Osteocyte (in vitro differentiated cells): ENCODE measurements around the gene DYNLRB2. TPM values are rescaled to one million over a fixed set of nuclear protein-coding genes. Genes with fewer than 3 reads are reported as not detected.

Experiments
- DNase-seq: peaks from one replicate; pipeline ENCODE4 v3.0.0; 2021; ENCODE audit warnings: mixed read lengths; ENCODE audit not compliant: unreplicated experiment; ENCODE audit errors: extremely low spot score
- H3K27ac Mint-ChIP-seq: one replicate; pipeline ENCODE4 v1.8.0; 2021; ENCODE audit warnings: mild to moderate bottlenecking, mixed read lengths; ENCODE audit not compliant: unreplicated experiment
- H3K27me3 Mint-ChIP-seq: one replicate; pipeline ENCODE4 v1.8.0; 2021; ENCODE audit warnings: mixed read lengths; ENCODE audit not compliant: unreplicated experiment
- H3K36me3 Mint-ChIP-seq: one replicate; pipeline ENCODE4 v1.8.0; 2021; ENCODE audit warnings: mixed read lengths; ENCODE audit not compliant: unreplicated experiment
- H3K4me1 Mint-ChIP-seq: one replicate; pipeline ENCODE4 v1.8.0; 2021; ENCODE audit warnings: mixed read lengths; ENCODE audit not compliant: unreplicated experiment
- H3K4me3 Mint-ChIP-seq: one replicate; pipeline ENCODE4 v1.8.0; 2021; ENCODE audit warnings: mild to moderate bottlenecking, moderate library complexity, mixed read lengths; ENCODE audit not compliant: unreplicated experiment
- H3K9me3 Mint-ChIP-seq: one replicate; pipeline ENCODE4 v1.8.0; 2021; ENCODE audit warnings: mixed read lengths; ENCODE audit not compliant: unreplicated experiment
- long read RNA-seq: library from polyadenylated mRNA; unstranded; transcript quantifications from one replicate; pipeline ENCODE4 v2.0.0, GENCODE V29; 2021
- total RNA-seq: library from RNA; stranded (reverse); gene quantifications from 2 replicates; pipeline ENCODE4 v1.2.1, GENCODE V29; 2021
- TF ChIP-seq, protein P1 (sequence below): fragments of 200-600 bp; sonication (generic); IDR thresholded peaks from 2 replicates; pipeline ENCODE4 v1.5.0; 2021; ENCODE audit warnings: antibody characterized with exemption, mild to moderate bottlenecking, moderate library complexity

The DYNLRB2 gene
- not detected in 2 replicates for total RNA-seq
- long read RNA-seq, partial matches to known transcripts: 0 of 1 reads
- long read RNA-seq, other reads (novel, unspliced or antisense): 0 of 1 reads

DNA sequence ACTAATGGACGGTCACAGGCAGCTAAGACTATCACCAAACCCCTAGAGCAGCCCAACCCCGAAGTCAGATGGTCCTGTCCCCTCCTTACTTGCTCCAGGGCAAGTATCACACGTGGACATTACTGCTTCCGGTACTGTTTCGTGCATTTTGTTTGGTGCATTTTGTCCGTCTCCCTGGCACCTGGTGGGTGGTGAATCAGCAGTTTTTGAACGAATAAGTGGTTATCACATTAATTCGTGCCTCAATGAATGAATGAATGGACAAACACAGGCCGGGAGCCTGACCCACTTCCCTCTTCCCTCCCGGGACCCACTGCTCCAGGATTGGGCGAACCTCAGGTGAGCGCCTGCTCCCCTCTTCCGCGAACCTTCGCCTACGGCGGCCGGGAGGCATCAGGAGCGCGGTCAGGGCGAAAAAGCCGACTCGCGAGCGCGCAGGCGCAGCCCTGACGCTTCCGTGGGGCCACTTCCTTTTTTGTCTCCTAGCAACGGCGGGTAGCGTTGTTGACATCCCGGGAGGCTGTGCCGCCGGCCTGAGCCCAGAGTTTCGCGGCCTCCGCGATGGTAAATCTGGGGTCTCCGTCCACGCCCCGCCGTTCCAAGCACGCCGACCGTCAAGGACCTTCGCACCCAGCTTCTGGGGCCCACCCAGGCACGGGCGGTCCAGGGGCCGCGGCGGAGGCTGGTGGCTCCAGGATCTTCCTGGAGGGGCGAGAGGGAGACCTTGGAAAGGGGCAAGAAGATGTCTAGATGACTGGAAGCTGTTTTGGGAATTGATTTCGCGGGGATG, at the start of gene DYNLRB2:
TSS of gene DYNLRB2 (plus strand) at position 478 of the 790 bp plus-strand sequence. CDS start at position 562, 84 bp downstream.
- peaks cover 14% of the 10 kb centered on the region for H3K4me1 Mint-ChIP-seq
- peak; percentile 97 for DNase-seq
- TF ChIP-seq, protein P1, sequence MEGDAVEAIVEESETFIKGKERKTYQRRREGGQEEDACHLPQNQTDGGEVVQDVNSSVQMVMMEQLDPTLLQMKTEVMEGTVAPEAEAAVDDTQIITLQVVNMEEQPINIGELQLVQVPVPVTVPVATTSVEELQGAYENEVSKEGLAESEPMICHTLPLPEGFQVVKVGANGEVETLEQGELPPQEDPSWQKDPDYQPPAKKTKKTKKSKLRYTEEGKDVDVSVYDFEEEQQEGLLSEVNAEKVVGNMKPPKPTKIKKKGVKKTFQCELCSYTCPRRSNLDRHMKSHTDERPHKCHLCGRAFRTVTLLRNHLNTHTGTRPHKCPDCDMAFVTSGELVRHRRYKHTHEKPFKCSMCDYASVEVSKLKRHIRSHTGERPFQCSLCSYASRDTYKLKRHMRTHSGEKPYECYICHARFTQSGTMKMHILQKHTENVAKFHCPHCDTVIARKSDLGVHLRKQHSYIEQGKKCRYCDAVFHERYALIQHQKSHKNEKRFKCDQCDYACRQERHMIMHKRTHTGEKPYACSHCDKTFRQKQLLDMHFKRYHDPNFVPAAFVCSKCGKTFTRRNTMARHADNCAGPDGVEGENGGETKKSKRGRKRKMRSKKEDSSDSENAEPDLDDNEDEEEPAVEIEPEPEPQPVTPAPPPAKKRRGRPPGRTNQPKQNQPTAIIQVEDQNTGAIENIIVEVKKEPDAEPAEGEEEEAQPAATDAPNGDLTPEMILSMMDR: no peak
- H3K36me3 Mint-ChIP-seq: no peaks in the 10 kb centered on the region
- H3K27ac Mint-ChIP-seq: peak within 1 kb of the TSS; percentile 94
- H3K4me3 Mint-ChIP-seq: peak within 1 kb of the TSS; percentile 91
- H3K27me3 Mint-ChIP-seq: peaks cover 26% of the 10 kb centered on the region
- no peaks in the 10 kb centered on the region for H3K9me3 Mint-ChIP-seq

DNA sequence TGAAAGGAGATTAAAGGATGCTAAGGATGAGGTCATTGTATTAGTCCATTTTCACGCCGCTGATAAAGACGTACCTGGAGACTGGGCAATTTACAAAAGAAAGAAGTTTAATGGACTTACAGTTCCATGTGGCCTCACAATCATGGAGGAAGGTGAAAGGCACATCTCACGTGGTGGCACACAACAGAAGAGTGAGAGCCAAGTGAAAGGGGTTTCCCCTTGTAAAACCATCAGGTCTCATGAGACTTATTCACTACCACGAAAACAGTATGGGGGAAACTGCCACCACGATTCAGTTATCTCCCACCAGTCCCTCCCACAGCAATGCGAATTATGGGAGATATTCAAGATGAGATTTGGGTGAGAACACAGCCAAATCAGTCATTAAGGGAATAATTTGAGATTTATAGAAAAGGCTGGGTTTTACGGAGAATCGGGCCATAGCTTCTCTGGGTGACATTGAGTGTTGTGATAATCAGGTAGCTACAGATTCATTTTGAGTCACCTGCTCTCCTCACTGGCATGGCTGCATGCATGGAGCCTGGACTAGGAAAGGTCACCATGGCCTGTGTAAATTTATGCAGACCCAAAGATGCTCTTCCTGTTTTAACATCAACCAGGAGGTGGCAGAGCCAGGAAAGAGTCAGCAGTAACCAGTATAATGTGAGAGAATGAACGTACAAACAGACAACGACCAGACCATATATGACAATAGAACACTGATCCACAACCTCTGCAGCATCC, 40.5 kb upstream of the DYNLRB2 start:
- Mint-ChIP-seq H3K27ac (no peak overlapping the region), H3K9me3 (no peaks in the 10 kb centered on the region), H3K36me3 (no peaks in the 10 kb centered on the region), H3K4me3 (no peak overlapping the region), H3K4me1 (no peaks in the 10 kb centered on the region), H3K27me3 (peaks cover 11% of the 10 kb centered on the region)
- TF ChIP-seq, protein P1: no peak
- no peak for DNase-seq

DNA sequence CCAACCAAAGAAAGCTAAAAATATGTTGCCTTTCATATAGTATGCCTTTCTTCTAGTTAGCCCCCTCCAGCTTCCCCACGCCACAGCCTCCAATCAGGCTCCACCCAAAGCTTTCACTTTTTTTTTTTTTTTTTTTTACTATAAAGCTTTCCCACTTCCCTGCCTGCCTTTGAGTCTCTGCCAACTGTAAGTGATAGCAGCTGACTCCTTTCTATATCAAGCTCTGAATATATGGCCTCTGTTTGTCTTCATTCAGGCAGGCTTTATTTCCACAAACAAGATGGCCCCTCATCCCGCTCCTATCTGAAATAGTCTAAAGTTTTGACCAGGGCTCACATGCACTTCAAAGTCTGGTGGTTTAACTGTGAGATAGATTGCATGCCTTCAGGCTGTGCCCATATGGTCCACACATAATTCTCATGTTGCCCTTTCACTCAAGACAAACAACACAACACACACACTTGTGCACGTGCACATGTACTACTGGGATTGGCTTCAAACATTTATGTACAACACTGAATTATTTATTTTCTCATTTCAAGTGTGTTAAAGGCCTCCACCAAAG, 39.8 kb upstream of the DYNLRB2 start:
- DNase-seq: no peak
- TF ChIP-seq, protein P1: no peak
- Mint-ChIP-seq H3K27me3 (peaks cover 3% of the 10 kb centered on the region), H3K4me1 (no peaks in the 10 kb centered on the region), H3K36me3 (no peaks in the 10 kb centered on the region), H3K27ac (no peak overlapping the region), H3K4me3 (no peak overlapping the region), H3K9me3 (no peaks in the 10 kb centered on the region)

DNA sequence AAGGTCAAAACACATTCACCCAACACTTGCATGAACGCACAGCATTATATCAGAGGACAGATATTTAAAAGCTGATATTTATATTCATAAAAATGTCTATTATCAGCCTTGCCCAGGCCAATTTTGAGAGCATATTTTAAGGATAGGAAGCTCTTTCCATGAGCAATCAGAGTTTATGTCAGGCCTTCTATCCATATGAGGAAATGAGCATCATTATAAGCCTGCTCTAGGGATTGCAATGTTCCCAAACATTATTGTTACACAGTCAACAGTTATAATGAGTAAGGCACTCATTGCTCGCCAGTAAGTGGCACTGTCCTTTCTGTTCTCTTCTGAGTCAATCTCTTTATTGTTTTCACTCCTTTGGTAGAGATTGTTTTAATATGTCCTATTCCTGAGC, 37.7 kb upstream of the DYNLRB2 start:
- H3K27ac Mint-ChIP-seq: no peak overlapping the region
- no peaks in the 10 kb centered on the region for H3K36me3 Mint-ChIP-seq
- TF ChIP-seq, protein P1: no peak

DNA sequence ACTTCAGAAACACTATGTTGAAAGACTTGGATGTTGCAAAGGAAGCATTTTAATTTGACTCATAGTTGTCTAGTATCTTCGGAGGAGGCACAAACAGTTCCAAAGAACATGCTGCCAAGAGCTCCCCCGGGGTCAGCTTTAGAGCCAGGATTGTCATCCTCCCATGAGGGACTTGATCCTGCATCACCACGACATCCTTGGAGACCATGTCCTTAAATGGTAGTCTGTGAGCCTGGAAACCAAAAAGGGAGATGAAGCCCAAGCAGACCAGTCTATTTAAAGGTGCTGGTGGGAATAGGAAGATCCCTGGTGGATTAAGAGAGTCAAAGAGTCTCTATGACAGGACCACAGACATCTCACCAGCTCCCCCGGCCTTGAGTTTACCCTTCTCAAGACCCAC, 33.3 kb upstream of the DYNLRB2 start:
- TF ChIP-seq, protein P1: no peak
- H3K4me1 Mint-ChIP-seq: no peaks in the 10 kb centered on the region
- H3K27me3 Mint-ChIP-seq: peaks cover 11% of the 10 kb centered on the region
- H3K4me3 Mint-ChIP-seq: no peak overlapping the region
- H3K27ac Mint-ChIP-seq: no peak overlapping the region
- H3K36me3 Mint-ChIP-seq: no peaks in the 10 kb centered on the region
- DNase-seq: no peak
- no peaks in the 10 kb centered on the region for H3K9me3 Mint-ChIP-seq

More for the DNA sequence above, 37.7 kb upstream of the DYNLRB2 start:
- Mint-ChIP-seq H3K9me3 (no peaks in the 10 kb centered on the region), H3K4me1 (no peaks in the 10 kb centered on the region), H3K27me3 (peaks cover 2% of the 10 kb centered on the region), H3K4me3 (no peak overlapping the region)
- DNase-seq: no peak
